Right kidney (tissue), 1 donor: ENCODE results near the gene LHFPL4.
A peak's percentile ranks its signal among the peaks of the same experiment; 100 is the strongest.
"Not testable (repeated sequence)": the region's sequence is repeated elsewhere in the genome, so short reads cannot be mapped to it uniquely, and the experiment has no call there.

Source experiments
- DNase-seq: peaks from one replicate; pipeline ENCODE4 v3.0.0-alpha.2; 2016

LHFPL4 gene

GRCh38 chr3:9536212-9536611, 17.4 kb downstream of the LHFPL4 start:
- no peak for DNase-seq

GRCh38 chr3:9534429-9534828, 19.2 kb downstream of the LHFPL4 start:
- no peak for DNase-seq

GRCh38 chr3:9525078-9525477, 28.5 kb downstream of the LHFPL4 start:
- DNase-seq: no peak

DNA sequence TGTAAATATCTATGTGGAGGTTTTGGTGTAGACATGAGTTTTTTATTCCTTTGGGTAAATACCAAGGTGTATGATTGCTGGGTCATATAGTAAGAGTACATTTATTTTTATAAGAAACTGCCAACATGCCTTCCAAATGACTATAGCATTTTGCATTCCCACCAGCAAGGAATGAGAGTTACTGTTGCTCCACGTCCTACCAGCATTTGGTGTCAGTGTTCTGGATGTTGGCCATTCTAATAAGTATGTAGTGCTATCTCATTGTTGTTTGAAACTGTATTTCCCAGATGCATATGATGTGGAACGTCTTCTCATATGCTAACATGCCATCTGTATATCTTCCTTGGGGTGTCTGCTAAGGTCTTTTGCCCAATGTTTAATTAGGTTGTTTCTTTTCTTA, 38.7 kb downstream of the LHFPL4 start:
- no peak for DNase-seq

GRCh38 chr3:9514306-9514705, 39.3 kb downstream of the LHFPL4 start:
- DNase-seq: no peak

- DNase-seq: no peak
Observed at GRCh38 chr3:9512456-9513045, 41.1 kb downstream of the LHFPL4 start.

GRCh38 chr3:9508781-9509180, 44.8 kb downstream of the LHFPL4 start:
- no peak for DNase-seq

GRCh38 chr3:9507586-9508578, 45.7 kb downstream of the LHFPL4 start:
- no peak for DNase-seq

DNA sequence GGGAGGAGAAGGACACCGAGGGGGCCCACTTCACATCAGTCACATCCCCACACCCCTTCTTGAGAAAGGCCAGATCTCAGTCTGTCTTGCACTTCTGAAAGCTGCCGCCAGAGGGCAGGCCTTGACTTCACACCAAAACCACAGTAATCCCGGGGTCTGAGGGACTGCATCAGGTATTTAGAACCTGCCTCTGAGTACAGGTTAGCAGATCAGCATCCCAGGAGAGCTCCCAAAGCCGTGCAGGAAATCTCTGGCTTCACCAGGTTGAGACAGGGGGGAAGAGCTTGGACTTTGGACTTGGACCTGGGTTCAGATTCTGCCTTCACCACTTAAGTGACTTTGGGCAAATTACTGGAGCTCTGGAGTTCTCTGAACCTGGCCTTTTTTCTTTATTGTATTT, 50.3 kb downstream of the LHFPL4 start:
- peak; percentile 36 for DNase-seq

GRCh38 chr3:9501226-9501625, 52.4 kb downstream of the LHFPL4 start:
- DNase-seq: no peak

- peak; percentile 58 for DNase-seq
Observed at GRCh38 chr3:9500108-9501050, 53.2 kb downstream of the LHFPL4 start.

DNA sequence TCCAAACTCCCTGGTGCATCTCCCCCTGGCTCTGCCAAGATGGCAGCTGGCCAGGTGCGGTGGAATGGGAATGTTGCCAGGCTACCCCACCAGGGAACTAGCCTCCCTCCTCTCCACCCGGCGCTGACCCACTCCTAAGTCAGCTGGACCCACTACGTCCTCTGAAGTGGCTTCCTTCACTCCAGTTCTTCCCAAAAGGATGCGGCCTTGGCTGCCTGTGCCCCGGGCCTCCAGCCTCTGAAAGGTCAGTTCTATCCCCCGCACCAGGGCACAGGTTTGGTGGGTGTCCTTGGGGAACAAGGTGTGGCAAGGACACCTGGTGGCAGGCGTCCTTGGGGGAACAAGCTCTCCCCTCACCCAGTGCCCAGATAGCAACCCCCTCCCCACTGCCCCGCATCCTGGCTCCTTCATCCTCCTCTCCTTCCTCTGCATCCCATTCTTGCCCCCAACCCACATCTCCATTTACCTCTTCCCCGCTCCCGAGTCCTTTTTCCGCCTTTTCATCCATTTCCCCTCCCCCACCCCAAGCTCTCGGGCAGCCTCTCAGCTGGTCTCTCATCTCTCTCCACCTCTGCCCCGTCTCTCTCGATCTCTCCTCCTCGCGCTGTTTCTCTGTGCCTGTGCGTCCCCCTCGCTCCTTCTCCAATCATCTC, 54.0 kb downstream of the LHFPL4 start:
- no peak for DNase-seq

DNA sequence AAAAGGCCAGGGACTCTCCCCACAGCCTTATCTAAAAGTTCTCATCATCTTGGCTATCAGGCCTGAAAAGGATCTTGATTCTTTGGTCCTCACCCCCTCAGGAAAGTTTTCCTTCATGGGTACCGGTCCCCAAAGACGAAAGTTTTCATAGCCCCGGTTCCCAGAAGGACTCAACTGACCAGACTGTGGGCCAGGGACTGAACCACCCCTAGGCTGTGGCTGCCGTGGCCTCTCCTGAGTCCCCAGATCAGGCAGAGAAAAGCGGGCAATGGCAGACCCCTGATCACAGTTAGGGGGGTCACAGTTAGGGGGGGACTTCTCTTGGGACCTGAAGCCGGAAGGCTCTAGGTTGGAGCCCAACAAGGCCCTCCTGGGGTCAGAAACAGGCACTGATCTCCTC, 54.8 kb downstream of the LHFPL4 start:
- DNase-seq: no peak

GRCh38 chr3:9497821-9498565, 55.6 kb downstream of the LHFPL4 start:
- DNase-seq: no peak

DNA sequence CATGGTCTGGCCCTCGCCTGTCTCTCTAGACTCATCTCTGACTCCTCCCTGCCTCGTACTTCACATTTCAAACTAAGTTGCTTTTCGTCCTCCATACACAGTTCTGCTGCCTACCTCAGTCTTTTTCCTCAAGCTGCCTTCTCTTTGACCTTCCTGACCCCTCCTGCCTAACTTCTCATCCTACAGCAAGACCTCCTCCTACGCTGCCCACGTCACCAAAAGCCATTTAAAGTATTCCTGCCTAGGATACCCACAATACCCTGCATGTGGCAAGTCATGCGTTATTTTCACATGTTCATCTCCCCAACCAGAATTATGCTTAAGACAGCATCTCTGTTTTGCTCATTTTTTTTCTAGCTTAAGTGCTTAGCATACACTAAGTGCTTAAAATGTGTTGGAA, 56.7 kb downstream of the LHFPL4 start:
- no peak for DNase-seq

DNA sequence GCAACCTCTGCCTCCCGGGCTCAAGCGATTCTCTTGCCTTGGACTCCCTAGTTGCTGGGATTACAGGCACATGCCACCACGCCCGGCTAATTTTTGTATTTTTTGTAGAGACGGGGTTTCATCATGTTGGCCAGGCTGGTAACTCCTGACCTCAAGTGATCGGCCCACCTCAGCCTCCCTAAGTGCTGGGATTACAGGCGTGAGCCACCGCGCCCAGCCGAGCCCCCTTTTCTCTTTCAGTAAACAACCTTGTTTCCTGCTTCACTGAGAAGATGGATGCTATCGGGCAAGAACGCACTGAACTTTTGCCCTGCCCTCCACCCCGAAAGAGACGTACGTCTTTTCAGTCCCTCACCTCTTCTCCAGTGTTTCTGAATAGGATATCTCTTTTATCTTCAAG, 59.6 kb downstream of the LHFPL4 start:
- DNase-seq: not testable (repeated sequence)

- no peak for DNase-seq
Observed at GRCh38 chr3:9491506-9491905, 62.1 kb downstream of the LHFPL4 start.

GRCh38 chr3:9485248-9485647, 68.4 kb downstream of the LHFPL4 start:
- DNase-seq: no peak

DNA sequence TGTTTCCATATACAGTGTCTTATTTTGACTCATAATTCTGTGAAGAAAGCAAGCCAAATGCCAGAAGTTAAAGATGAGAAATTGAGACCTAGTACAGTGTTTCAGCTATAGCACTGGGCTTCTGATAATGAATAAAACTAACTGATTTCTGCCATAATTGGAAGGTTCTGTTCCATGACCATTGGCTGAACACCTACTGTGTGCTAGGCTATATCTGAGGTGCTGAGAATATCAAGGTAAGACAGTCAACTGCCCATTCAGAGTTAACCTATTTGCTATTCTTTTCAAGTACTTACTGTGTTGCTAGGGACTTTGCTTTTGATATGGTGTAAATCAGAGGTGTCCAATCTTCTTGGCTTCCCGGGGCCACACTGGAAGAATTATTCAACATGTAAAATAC, 73.4 kb downstream of the LHFPL4 start:
- DNase-seq: no peak

DNA sequence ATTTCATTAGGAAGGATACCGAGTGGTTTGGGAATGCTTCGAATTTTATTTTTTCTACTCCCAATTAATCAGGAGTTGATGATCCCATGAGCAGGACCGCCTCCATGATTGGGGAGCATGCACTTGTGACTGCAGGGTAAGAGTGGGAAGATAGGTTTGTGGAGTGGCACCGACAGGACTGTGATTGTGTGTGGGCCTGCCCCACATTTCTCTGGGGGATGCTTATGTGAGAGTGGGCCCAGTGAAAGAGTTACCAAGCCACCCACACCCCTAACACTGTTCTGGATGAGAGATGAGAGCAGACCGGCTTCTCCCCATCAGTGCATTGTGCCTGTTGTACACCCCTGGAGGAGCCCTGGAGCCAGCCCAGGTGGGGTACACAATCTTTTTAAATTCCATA, 76.7 kb downstream of the LHFPL4 start:
- no peak for DNase-seq

DNA sequence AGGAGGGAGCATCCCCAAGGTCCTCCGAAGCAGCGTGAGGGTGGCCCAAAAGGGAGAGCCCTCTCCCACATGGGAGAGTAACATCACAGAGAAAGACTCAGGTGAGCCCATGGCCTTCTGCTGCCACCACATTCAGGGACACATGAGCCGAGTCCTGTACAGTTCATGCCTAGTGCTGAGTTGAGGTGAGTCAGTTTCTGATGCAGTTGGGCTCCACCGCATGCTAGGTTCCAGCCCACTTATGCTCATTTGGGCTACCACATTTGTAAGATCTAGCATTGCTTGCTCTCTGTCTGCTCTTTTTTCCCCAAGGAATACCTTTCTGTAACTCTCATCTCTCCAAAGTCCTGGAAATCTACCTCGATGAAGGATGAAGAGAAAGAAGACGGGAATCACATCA, 79.1 kb downstream of the LHFPL4 start:
- DNase-seq: no peak
